ENCODE measurements around the gene KIAA0232. TPM values are rescaled to one million over a fixed set of nuclear protein-coding genes. Genes with fewer than 3 reads are reported as not detected.

The KIAA0232 gene
- total and polyA plus RNA-seq, 8 donors: 4.0 to 12.4 (median 8.8) TPM

- intact Hi-C loops (cut with DNase I): no loop called here
- Histone ChIP-seq H3K4me1 (peaks cover 0 to 15% (median 0%) of the 10 kb centered on the region in 3 donors), H3K9me3 (no peaks in the 10 kb centered on the region), H3K36me3 (no peaks in the 10 kb centered on the region), H3K27ac (no peak overlapping the region), H3K27me3 (no peaks in the 10 kb centered on the region), H3K4me3 (no peak overlapping the region)
- no peak for FAIRE-seq
- WGBS, 2 donors: 88 to 98% methylated on average over 10 of the region's 10 CpGs
- peak in 2 of 4 donors; percentile 11 to 12 for ATAC-seq
- no peak for DNase-seq
- TF ChIP-seq, protein P1, sequence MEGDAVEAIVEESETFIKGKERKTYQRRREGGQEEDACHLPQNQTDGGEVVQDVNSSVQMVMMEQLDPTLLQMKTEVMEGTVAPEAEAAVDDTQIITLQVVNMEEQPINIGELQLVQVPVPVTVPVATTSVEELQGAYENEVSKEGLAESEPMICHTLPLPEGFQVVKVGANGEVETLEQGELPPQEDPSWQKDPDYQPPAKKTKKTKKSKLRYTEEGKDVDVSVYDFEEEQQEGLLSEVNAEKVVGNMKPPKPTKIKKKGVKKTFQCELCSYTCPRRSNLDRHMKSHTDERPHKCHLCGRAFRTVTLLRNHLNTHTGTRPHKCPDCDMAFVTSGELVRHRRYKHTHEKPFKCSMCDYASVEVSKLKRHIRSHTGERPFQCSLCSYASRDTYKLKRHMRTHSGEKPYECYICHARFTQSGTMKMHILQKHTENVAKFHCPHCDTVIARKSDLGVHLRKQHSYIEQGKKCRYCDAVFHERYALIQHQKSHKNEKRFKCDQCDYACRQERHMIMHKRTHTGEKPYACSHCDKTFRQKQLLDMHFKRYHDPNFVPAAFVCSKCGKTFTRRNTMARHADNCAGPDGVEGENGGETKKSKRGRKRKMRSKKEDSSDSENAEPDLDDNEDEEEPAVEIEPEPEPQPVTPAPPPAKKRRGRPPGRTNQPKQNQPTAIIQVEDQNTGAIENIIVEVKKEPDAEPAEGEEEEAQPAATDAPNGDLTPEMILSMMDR (IDR thresholded peaks at IDR 0.05): no peak
These were observed 109.1 kb downstream of the KIAA0232 start for GRCh38 chr4:6891436-6892170.

DNA sequence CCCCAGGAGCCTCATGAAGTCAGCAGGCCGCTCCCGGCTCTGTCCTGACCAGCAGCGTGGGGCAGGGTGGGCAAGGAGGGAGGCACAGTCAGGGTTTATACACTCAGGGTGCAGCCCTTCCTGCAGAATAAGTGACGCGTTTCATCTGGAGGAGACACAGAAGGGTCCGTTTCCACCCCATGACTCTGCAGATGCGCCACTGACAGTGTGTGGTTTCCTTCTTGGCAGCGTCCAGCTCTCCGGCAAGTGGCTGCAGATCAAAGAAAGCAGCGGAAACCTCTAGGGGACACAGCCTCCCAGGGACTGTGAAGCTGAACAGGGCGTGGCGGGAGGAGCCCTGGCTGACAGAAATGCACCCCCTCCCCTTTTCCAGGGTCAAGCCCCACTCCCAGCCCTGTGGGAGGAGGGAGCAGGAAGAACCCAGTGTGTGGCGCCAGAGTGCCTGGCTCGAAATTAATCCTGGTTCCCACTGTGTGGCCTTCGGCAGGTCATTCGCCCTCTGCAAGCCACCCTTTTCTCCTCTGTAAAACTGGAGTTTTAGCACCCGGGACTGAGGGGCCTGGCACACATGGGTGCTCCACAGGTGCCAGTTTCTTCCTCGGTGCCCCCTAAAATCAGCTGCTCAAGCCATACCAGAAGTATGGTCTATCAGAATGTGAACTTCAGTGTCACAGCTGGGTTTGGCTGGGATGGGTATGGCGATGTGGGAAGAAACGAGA, 109.8 kb downstream of the KIAA0232 start:
- Histone ChIP-seq H3K27ac (no peak overlapping the region), H3K27me3 (no peaks in the 10 kb centered on the region), H3K4me3 (no peak overlapping the region), H3K36me3 (no peaks in the 10 kb centered on the region), H3K9me3 (no peaks in the 10 kb centered on the region), H3K4me1 (peaks cover 0 to 15% (median 0%) of the 10 kb centered on the region in 3 donors)
- DNase-seq: peak in 1 of 6 donors; percentile 38
- intact Hi-C loops (cut with DNase I): no loop called here
- FAIRE-seq: no peak
- 76 to 80% methylated on average over 20 of the region's 20 CpGs for WGBS, 2 donors
- peak in 3 of 4 donors; percentile 42 to 54 (median 48) for ATAC-seq
- TF ChIP-seq, protein P1 (IDR thresholded peaks at IDR 0.05): no peak

GRCh38 chr4:6892909-6893202, 110.3 kb downstream of the KIAA0232 start:
- ATAC-seq: no peak
- TF ChIP-seq, protein P1 (IDR thresholded peaks at IDR 0.05): no peak
- DNase-seq: no peak
- H3K36me3 ChIP-seq: no peaks in the 10 kb centered on the region
- no peak overlapping the region for H3K4me3 ChIP-seq
- H3K27me3 ChIP-seq: no peaks in the 10 kb centered on the region
- 81 to 84% methylated on average over 6 of the region's 6 CpGs for WGBS, 2 donors
- peaks cover 0 to 15% (median 0%) of the 10 kb centered on the region in 3 donors for H3K4me1 ChIP-seq
- intact Hi-C loops (cut with DNase I): no loop called here
- H3K9me3 ChIP-seq: no peaks in the 10 kb centered on the region
- FAIRE-seq: no peak
- H3K27ac ChIP-seq: peak overlapping the region in 1 of 4 donors; percentile 14

DNA sequence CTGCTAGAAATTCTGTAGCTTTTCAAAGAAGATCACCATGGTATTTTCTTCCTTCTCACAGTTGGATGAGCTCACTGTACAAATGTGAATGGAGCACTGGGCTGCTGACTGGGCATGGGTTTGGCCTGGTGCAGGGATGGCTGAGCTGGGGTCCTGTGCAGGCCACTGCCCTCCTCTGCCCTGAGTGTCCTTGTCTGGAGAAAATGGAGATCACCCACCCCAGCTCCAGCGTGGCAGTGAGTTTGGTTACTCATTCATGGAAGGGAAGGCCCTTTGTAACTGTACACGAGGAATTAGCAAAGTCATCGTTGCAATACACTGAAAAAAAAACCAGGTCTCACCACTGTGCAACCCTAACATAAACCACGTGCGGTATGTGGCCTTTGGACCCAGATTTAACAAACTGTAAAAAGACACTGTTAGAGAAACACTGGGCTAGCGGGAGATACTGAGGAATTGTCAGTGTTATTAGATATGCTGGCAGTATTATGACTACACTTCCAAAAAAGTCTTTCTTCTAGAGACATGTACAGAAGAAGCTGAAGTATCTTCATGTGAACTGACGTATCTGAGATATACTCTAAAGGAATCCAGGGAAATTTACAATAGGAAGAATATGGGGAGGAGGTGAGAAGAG, 111.0 kb downstream of the KIAA0232 start:
- peak; percentile 77 to 88 (median 84) for ATAC-seq
- Histone ChIP-seq H3K36me3 (no peaks in the 10 kb centered on the region), H3K4me1 (peaks cover 0 to 15% (median 0%) of the 10 kb centered on the region in 3 donors), H3K27me3 (no peaks in the 10 kb centered on the region), H3K27ac (peak overlapping the region in 1 of 4 donors; percentile 14), H3K4me3 (no peak overlapping the region), H3K9me3 (no peaks in the 10 kb centered on the region)
- TF ChIP-seq, protein P1 (IDR thresholded peaks at IDR 0.05): no peak
- WGBS, 2 donors: 18 to 19% methylated on average over 7 of the region's 7 CpGs
- FAIRE-seq: no peak
- DNase-seq: no peak
- intact Hi-C loops (cut with DNase I): no loop called here
